HepG2 (cell line): ENCODE results near the gene DNAAF1. TPM values are rescaled to one million over a fixed set of nuclear protein-coding genes. Genes with fewer than 3 reads are reported as not detected.
A peak's percentile ranks its signal among the peaks of the same experiment; 100 is the strongest.

Experiments
- AGO2 ChIP-seq: fragments of 200-400 bp; formaldehyde crosslinking; optimal IDR thresholded peaks from 2 replicates; pipeline ENCODE3; 2017; ENCODE audit warnings: mild to moderate bottlenecking, low read depth, low read length, moderate library complexity
- ATF1 ChIP-seq: IDR thresholded peaks from 2 replicates; pipeline ENCODE4 v1.6.1; 2016; ENCODE audit warnings: mild to moderate bottlenecking, control low read depth
- ATF7 ChIP-seq, 2 experiments: fragments of 450-650 bp in 1 of 2; sonication (generic) in 1 of 2; formaldehyde crosslinking in 1 of 2; IDR thresholded peaks; 2 replicates each; pipeline versions ENCODE4 v1.4.0 to v1.6.1; 2016 to 2020; ENCODE audit warnings: antibody characterized with exemption in 1 of 2, mild to moderate bottlenecking in 1 of 2, missing genetic modification reagents in 1 of 2
- FOSL2 ChIP-seq: sonication (generic); formaldehyde crosslinking; IDR thresholded peaks from 2 replicates; pipeline ENCODE4 v1.4.0; 2020; ENCODE audit warnings: missing genetic modification reagents
- IKZF5 ChIP-seq: IDR thresholded peaks from 2 replicates; pipeline ENCODE4 v1.6.1; 2018; ENCODE audit warnings: missing genetic modification reagents, mild to moderate bottlenecking, missing compliant biosample characterization
- KAT2B ChIP-seq: fragments of 150-350 bp; IDR thresholded peaks from 2 replicates; pipeline ENCODE4 v1.6.1; 2014; ENCODE audit warnings: low read depth, low read length, borderline replicate concordance
- NFIC ChIP-seq: IDR thresholded peaks from 2 replicates; pipeline ENCODE4 v1.6.1; 2012; ENCODE audit warnings: mild to moderate bottlenecking, low read length, inconsistent platforms
- PHF5A ChIP-seq: IDR thresholded peaks from one replicate; pipeline ENCODE4 v1.6.1; 2018; ENCODE audit warnings: low read depth, missing genetic modification reagents; ENCODE audit not compliant: unreplicated experiment
- RXRA ChIP-seq: sonication (generic); formaldehyde crosslinking; IDR thresholded peaks from 2 replicates; pipeline ENCODE4 v1.5.1; 2020; ENCODE audit warnings: missing genetic modification reagents
- TOPORS ChIP-seq: sonication (generic); formaldehyde crosslinking; IDR thresholded peaks from 2 replicates; pipeline ENCODE4 v1.8.0; 2023; ENCODE audit warnings: mild to moderate bottlenecking, missing genetic modification reagents
- TRIM24 ChIP-seq: sonication (generic); formaldehyde crosslinking; IDR thresholded peaks from 2 replicates; pipeline ENCODE4 v1.8.0; 2022; ENCODE audit warnings: mild to moderate bottlenecking, missing genetic modification reagents
- ZBTB14 ChIP-seq: sonication (generic); formaldehyde crosslinking; IDR thresholded peaks from 2 replicates; pipeline ENCODE4 v1.4.0; 2020; ENCODE audit warnings: missing genetic modification reagents
- ZNF710 ChIP-seq: sonication (generic); formaldehyde crosslinking; IDR thresholded peaks from 2 replicates; pipeline ENCODE4 v1.5.0; 2020; ENCODE audit warnings: mild to moderate bottlenecking, missing genetic modification reagents, borderline replicate concordance
- ZNF766 ChIP-seq: sonication (generic); formaldehyde crosslinking; IDR thresholded peaks from 2 replicates; pipeline ENCODE4 v1.5.0; 2020; ENCODE audit warnings: missing genetic modification reagents, borderline replicate concordance
- ZNF788 ChIP-seq: sonication (generic); formaldehyde crosslinking; IDR thresholded peaks from 2 replicates; pipeline ENCODE4 v1.5.0; 2020; ENCODE audit warnings: mild to moderate bottlenecking, missing genetic modification reagents, borderline replicate concordance
- polyA plus RNA-seq, 8 experiments: library from polyadenylated mRNA; depleted of rRNA in 3 of 8; stranded (reverse) in 7 of 8; unstranded in 1 of 8; fragments of >200 nt; fragmentation: Illumina TruSeq in 4 of 8; extraction: Trizol in 4 of 8; gene quantifications; 2 replicates each; pipeline versions ENCODE4 v1.2.1 to v1.2.3, GENCODE V29; 2011 to 2016; ENCODE audit warnings: low read depth in 4 of 8, missing spikeins in 1 of 8, mixed read lengths in 1 of 8; ENCODE audit not compliant: insufficient read depth in 1 of 8
- total RNA-seq, 5 experiments: library from RNA; depleted of rRNA; stranded (reverse); fragments of >200 nt; fragmentation: Illumina TruSeq; extraction: Trizol; gene quantifications; 2 replicates each; pipeline ENCODE4 v1.2.3, GENCODE V29; 2016; ENCODE audit warnings: low read depth in 1 of 5
- TF ChIP-seq, protein P1 (sequence below), 2 experiments: IDR thresholded peaks; 2 replicates each; pipeline ENCODE4 v1.6.1; 2011 to 2012; ENCODE audit warnings: low read length in 2 of 2, borderline replicate concordance in 1 of 2, low read depth in 1 of 2, mild to moderate bottlenecking in 1 of 2, moderate library complexity in 1 of 2
- TF ChIP-seq, protein P2 (sequence below): IDR thresholded peaks from 2 replicates; pipeline ENCODE4 v1.4.0; 2020; ENCODE audit warnings: mild to moderate bottlenecking, missing genetic modification reagents

DNAAF1 gene
- total and polyA plus RNA-seq, 2 of the 13 experiments (the other 11 are each of a cell fraction or from before 2014, with no cell fraction given): 0.04 TPM; not detected in 1

GRCh38 chr16:84096447-84097005 is 48.6 kb upstream of the DNAAF1 start (continued):
- TF ChIP-seq, protein P1, sequence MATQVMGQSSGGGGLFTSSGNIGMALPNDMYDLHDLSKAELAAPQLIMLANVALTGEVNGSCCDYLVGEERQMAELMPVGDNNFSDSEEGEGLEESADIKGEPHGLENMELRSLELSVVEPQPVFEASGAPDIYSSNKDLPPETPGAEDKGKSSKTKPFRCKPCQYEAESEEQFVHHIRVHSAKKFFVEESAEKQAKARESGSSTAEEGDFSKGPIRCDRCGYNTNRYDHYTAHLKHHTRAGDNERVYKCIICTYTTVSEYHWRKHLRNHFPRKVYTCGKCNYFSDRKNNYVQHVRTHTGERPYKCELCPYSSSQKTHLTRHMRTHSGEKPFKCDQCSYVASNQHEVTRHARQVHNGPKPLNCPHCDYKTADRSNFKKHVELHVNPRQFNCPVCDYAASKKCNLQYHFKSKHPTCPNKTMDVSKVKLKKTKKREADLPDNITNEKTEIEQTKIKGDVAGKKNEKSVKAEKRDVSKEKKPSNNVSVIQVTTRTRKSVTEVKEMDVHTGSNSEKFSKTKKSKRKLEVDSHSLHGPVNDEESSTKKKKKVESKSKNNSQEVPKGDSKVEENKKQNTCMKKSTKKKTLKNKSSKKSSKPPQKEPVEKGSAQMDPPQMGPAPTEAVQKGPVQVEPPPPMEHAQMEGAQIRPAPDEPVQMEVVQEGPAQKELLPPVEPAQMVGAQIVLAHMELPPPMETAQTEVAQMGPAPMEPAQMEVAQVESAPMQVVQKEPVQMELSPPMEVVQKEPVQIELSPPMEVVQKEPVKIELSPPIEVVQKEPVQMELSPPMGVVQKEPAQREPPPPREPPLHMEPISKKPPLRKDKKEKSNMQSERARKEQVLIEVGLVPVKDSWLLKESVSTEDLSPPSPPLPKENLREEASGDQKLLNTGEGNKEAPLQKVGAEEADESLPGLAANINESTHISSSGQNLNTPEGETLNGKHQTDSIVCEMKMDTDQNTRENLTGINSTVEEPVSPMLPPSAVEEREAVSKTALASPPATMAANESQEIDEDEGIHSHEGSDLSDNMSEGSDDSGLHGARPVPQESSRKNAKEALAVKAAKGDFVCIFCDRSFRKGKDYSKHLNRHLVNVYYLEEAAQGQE (IDR thresholded peaks at IDR 0.05; ENCODE audit: borderline replicate concordance in 1 of 2, low read depth in 1 of 2, low read length in 2 of 2): no peak
- TF ChIP-seq TRIM24 (no peak), FOSL2 (CRISPR knock-in tag) (peak; percentile 74), ZNF788 (no peak), PHF5A (CRISPR knock-in tag) (no peak), TOPORS (CRISPR knock-in tag) (no peak), ZNF710 (CRISPR knock-in tag) (no peak), ATF7 (IDR thresholded peaks at IDR 0.05) (no peak), ATF7 (CRISPR knock-in tag; IDR thresholded peaks at IDR 0.05) (no peak), AGO2 (no peak), ZBTB14 (CRISPR knock-in tag) (no peak), NFIC (no peak; the same call in 1 of the 2 replicates), ZNF766 (CRISPR knock-in tag) (no peak), KAT2B (no peak), RXRA (CRISPR knock-in tag) (no peak; the same call in 1 of the 2 replicates), ATF1 (CRISPR knock-in tag) (0 out of 2 replicates have a peak, but pooled peaks have one; percentile 26), IKZF5 (CRISPR knock-in tag) (peak; percentile 96)
- TF ChIP-seq, protein P2, sequence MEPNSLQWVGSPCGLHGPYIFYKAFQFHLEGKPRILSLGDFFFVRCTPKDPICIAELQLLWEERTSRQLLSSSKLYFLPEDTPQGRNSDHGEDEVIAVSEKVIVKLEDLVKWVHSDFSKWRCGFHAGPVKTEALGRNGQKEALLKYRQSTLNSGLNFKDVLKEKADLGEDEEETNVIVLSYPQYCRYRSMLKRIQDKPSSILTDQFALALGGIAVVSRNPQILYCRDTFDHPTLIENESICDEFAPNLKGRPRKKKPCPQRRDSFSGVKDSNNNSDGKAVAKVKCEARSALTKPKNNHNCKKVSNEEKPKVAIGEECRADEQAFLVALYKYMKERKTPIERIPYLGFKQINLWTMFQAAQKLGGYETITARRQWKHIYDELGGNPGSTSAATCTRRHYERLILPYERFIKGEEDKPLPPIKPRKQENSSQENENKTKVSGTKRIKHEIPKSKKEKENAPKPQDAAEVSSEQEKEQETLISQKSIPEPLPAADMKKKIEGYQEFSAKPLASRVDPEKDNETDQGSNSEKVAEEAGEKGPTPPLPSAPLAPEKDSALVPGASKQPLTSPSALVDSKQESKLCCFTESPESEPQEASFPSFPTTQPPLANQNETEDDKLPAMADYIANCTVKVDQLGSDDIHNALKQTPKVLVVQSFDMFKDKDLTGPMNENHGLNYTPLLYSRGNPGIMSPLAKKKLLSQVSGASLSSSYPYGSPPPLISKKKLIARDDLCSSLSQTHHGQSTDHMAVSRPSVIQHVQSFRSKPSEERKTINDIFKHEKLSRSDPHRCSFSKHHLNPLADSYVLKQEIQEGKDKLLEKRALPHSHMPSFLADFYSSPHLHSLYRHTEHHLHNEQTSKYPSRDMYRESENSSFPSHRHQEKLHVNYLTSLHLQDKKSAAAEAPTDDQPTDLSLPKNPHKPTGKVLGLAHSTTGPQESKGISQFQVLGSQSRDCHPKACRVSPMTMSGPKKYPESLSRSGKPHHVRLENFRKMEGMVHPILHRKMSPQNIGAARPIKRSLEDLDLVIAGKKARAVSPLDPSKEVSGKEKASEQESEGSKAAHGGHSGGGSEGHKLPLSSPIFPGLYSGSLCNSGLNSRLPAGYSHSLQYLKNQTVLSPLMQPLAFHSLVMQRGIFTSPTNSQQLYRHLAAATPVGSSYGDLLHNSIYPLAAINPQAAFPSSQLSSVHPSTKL: peak; percentile 98
